ENCODE measurements around the gene GATD1. TPM values are rescaled to one million over a fixed set of nuclear protein-coding genes. Genes with fewer than 3 reads are reported as not detected.

GATD1 gene
- polyA plus RNA-seq, 2 of the 4 experiments (the other 2 are of a cell fraction), result 14.5 to 43.1 TPM

DNA sequence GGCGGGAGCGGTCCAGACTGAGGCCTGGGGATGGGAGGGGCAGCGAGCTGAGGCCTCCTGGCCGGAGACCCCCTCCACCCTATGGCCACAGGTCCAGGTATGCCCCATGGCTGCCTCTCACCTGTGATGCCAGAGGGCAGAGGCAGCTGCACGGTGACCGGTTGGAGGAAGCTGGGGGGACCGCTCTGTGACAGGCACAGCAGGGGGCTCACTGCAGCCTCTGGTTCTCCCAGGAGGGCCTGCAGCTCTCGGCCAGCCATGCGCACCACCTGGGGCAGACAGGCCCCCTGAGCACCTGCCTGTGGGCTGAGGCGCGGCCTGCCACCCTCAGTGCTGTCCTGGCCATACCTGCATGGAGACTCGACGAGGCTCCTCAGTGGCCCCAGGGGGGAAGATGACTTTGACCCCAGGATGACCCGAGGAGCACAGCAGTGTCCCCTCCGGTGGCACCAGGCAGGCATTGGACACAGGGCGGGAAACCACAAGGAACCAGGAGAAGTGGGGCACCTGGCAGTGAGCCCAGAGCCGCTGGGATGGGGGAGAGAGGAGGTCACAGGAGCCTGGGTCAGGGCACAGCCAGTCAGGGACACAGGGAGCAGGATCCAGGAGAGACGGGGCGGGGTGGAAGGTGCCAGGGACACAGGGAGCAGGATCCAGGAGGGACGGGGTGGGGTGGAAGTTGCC lies 24.0 kb upstream of the GATD1 start:
- no peak overlapping the region for H3K27ac ChIP-seq
- FAIRE-seq (no peak), DNase-seq (ENCODE audit: low read depth in 1 of 2, low spot score in 1 of 2) (no peak), ATAC-seq (no peak)
- H3K4me3 ChIP-seq, result no peak overlapping the region
- H3K4me2 ChIP-seq, result no peak overlapping the region
- TF ChIP-seq EHF (CRISPR knock-in tag; IDR thresholded peaks at IDR 0.05) (no peak), MAZ (IDR thresholded peaks at IDR 0.05; ENCODE audit: borderline replicate concordance, low read depth, low read length) (no peak), JUNB (IDR thresholded peaks at IDR 0.05) (no peak), EHMT2 (IDR thresholded peaks at IDR 0.05; ENCODE audit: low read depth) (no peak), ZFP36 (IDR thresholded peaks at IDR 0.05; ENCODE audit: borderline replicate concordance, partially characterized antibody) (no peak), EP300 (IDR thresholded peaks at IDR 0.05) (no peak), NFE2L2 (conservative IDR thresholded peaks at IDR 0.05; ENCODE audit: low read length) (no peak), TFCP2L1 (CRISPR knock-in tag; IDR thresholded peaks at IDR 0.05) (no peak), POLR2AphosphoS2 (conservative IDR thresholded peaks at IDR 0.05; ENCODE audit: low read length) (no peak), CBX2 (IDR thresholded peaks at IDR 0.05; ENCODE audit: borderline replicate concordance, low read depth) (no peak), SMC3 (IDR thresholded peaks at IDR 0.05) (no peak), CEBPB (IDR thresholded peaks at IDR 0.05) (no peak), CHD4 (IDR thresholded peaks at IDR 0.05; ENCODE audit: borderline replicate concordance) (no peak), USF2 (IDR thresholded peaks at IDR 0.05) (no peak)
- TF ChIP-seq, protein P1, sequence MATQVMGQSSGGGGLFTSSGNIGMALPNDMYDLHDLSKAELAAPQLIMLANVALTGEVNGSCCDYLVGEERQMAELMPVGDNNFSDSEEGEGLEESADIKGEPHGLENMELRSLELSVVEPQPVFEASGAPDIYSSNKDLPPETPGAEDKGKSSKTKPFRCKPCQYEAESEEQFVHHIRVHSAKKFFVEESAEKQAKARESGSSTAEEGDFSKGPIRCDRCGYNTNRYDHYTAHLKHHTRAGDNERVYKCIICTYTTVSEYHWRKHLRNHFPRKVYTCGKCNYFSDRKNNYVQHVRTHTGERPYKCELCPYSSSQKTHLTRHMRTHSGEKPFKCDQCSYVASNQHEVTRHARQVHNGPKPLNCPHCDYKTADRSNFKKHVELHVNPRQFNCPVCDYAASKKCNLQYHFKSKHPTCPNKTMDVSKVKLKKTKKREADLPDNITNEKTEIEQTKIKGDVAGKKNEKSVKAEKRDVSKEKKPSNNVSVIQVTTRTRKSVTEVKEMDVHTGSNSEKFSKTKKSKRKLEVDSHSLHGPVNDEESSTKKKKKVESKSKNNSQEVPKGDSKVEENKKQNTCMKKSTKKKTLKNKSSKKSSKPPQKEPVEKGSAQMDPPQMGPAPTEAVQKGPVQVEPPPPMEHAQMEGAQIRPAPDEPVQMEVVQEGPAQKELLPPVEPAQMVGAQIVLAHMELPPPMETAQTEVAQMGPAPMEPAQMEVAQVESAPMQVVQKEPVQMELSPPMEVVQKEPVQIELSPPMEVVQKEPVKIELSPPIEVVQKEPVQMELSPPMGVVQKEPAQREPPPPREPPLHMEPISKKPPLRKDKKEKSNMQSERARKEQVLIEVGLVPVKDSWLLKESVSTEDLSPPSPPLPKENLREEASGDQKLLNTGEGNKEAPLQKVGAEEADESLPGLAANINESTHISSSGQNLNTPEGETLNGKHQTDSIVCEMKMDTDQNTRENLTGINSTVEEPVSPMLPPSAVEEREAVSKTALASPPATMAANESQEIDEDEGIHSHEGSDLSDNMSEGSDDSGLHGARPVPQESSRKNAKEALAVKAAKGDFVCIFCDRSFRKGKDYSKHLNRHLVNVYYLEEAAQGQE (IDR thresholded peaks at IDR 0.05), result no peak
- TF ChIP-seq, protein P2, sequence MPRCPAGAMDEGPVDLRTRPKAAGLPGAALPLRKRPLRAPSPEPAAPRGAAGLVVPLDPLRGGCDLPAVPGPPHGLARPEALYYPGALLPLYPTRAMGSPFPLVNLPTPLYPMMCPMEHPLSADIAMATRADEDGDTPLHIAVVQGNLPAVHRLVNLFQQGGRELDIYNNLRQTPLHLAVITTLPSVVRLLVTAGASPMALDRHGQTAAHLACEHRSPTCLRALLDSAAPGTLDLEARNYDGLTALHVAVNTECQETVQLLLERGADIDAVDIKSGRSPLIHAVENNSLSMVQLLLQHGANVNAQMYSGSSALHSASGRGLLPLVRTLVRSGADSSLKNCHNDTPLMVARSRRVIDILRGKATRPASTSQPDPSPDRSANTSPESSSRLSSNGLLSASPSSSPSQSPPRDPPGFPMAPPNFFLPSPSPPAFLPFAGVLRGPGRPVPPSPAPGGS (IDR thresholded peaks at IDR 0.05), result no peak
- TF ChIP-seq, protein P3, sequence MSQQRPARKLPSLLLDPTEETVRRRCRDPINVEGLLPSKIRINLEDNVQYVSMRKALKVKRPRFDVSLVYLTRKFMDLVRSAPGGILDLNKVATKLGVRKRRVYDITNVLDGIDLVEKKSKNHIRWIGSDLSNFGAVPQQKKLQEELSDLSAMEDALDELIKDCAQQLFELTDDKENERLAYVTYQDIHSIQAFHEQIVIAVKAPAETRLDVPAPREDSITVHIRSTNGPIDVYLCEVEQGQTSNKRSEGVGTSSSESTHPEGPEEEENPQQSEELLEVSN (IDR thresholded peaks at IDR 0.05; ENCODE audit: borderline replicate concordance, low read depth), result no peak
- TF ChIP-seq, protein P4, sequence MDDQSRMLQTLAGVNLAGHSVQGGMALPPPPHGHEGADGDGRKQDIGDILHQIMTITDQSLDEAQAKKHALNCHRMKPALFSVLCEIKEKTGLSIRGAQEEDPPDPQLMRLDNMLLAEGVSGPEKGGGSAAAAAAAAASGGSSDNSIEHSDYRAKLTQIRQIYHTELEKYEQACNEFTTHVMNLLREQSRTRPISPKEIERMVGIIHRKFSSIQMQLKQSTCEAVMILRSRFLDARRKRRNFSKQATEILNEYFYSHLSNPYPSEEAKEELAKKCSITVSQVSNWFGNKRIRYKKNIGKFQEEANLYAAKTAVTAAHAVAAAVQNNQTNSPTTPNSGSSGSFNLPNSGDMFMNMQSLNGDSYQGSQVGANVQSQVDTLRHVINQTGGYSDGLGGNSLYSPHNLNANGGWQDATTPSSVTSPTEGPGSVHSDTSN (IDR thresholded peaks at IDR 0.05), result no peak
- ChIA-PET POLR2A (no interaction called here), CTCF (interaction anchor here (1.0 kb wide), 2 partner anchors 11 to 36 kb away, joined by 3 read pairs; partner anchors contain the start of gene CEND1)
- H3K4me1 ChIP-seq, result peaks cover 22% of the 10 kb centered on the region
- 94% methylated on average over 11 of the region's 20 CpGs for WGBS (ENCODE audit: missing lambda C conversion rate)
- no peaks in the 10 kb centered on the region for H3K9me3 ChIP-seq

GRCh38 chr11:800473-800872 lies 23.2 kb upstream of the GATD1 start:
- Histone ChIP-seq H3K9me3 (no peaks in the 10 kb centered on the region), H3K27ac (no peak overlapping the region), H3K4me1 (peaks cover 30% of the 10 kb centered on the region), H3K4me2 (no peak overlapping the region), H3K4me3 (no peak overlapping the region)
- no peak for FAIRE-seq
- ChIA-PET POLR2A (no interaction called here), CTCF (interaction anchor here (1.0 kb wide), 2 partner anchors 11 to 35 kb away, joined by 3 read pairs; partner anchors contain the start of gene CEND1)
- no peak for ATAC-seq
- WGBS (ENCODE audit: missing lambda C conversion rate), result 90% methylated on average over 29 of the region's 30 CpGs
- DNase-seq (ENCODE audit: low read depth in 1 of 2, low spot score in 1 of 2), result no peak
- TF ChIP-seq RNF2 (IDR thresholded peaks at IDR 0.05; ENCODE audit: borderline replicate concordance, low read depth), result no peak
- no peak for TF ChIP-seq HOXB5 (CRISPR knock-in tag; IDR thresholded peaks at IDR 0.05)
- TF ChIP-seq RAD21 (conservative IDR thresholded peaks at IDR 0.05 in 1 of 2, IDR thresholded peaks at IDR 0.05 in 1 of 2), result no peak
- no peak for TF ChIP-seq GATA3 (IDR thresholded peaks at IDR 0.05; ENCODE audit: borderline replicate concordance)
- no peak for TF ChIP-seq EHF (CRISPR knock-in tag; IDR thresholded peaks at IDR 0.05)
- TF ChIP-seq ESRRA (IDR thresholded peaks at IDR 0.05; ENCODE audit: borderline replicate concordance, low read length), result no peak
- TF ChIP-seq POLR2A (IDR thresholded peaks at IDR 0.05; ENCODE audit: low read length), result no peak
- TF ChIP-seq EHMT2 (IDR thresholded peaks at IDR 0.05; ENCODE audit: low read depth), result no peak
- TF ChIP-seq CEBPB (IDR thresholded peaks at IDR 0.05), result no peak
- TF ChIP-seq EP300 (IDR thresholded peaks at IDR 0.05), result no peak
- no peak for TF ChIP-seq KDM1A (IDR thresholded peaks at IDR 0.05; ENCODE audit: low read depth)
- TF ChIP-seq, protein P5, sequence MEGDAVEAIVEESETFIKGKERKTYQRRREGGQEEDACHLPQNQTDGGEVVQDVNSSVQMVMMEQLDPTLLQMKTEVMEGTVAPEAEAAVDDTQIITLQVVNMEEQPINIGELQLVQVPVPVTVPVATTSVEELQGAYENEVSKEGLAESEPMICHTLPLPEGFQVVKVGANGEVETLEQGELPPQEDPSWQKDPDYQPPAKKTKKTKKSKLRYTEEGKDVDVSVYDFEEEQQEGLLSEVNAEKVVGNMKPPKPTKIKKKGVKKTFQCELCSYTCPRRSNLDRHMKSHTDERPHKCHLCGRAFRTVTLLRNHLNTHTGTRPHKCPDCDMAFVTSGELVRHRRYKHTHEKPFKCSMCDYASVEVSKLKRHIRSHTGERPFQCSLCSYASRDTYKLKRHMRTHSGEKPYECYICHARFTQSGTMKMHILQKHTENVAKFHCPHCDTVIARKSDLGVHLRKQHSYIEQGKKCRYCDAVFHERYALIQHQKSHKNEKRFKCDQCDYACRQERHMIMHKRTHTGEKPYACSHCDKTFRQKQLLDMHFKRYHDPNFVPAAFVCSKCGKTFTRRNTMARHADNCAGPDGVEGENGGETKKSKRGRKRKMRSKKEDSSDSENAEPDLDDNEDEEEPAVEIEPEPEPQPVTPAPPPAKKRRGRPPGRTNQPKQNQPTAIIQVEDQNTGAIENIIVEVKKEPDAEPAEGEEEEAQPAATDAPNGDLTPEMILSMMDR (IDR thresholded peaks at IDR 0.05), result no peak
- TF ChIP-seq SMC3 (IDR thresholded peaks at IDR 0.05), result no peak
- TF ChIP-seq ATOH8 (CRISPR knock-in tag; IDR thresholded peaks at IDR 0.05; ENCODE audit: low read depth), result no peak

Measured in A549 (cell line).